GM21528 (cell line): ENCODE measurements around the gene ERBIN.
A peak's percentile ranks its signal among the peaks of the same experiment; 100 is the strongest.
"Not testable (repeated sequence)": the region's sequence is repeated elsewhere in the genome, so short reads cannot be mapped to it uniquely, and the experiment has no call there.

Experiments used
- ATAC-seq: cut with Tn5 transposase; IDR thresholded peaks from one replicate; pipeline ENCODE4 v1.9.1; 2021; ENCODE audit warnings: mild to moderate bottlenecking, moderate library complexity; ENCODE audit not compliant: unreplicated experiment, low FRiP score

Gene ERBIN

DNA sequence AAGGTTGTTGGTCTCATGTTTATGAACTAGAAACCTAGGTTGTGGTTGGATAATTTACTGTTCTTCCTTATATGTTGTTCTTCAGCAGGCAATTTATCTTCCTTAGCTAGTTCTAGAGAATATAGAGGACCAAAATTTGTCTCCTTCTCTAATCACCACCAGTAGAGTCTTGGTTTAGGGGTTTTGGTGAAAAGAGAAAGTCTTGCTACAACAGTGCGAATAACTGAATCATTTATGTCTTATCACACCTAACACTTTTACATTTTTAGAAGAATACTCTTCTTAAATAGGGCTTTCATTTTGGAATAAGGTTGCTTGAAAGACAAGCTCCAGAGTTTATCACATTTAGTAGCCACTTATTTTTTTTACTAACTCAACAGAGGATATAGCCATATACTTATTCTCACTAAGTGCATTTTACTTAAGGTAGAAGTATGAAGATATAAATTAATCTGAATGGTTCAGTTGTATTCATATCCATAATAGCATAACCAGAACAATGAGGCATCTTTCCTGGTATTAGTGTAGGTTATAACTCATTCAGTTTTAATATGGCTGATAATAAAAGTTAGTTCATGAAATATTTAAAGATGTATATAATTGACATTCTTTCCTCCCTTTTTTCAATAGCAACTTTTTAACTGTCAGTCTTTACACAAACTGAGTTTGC is 67.9 kb downstream of the ERBIN start:
- ATAC-seq, result no peak

DNA sequence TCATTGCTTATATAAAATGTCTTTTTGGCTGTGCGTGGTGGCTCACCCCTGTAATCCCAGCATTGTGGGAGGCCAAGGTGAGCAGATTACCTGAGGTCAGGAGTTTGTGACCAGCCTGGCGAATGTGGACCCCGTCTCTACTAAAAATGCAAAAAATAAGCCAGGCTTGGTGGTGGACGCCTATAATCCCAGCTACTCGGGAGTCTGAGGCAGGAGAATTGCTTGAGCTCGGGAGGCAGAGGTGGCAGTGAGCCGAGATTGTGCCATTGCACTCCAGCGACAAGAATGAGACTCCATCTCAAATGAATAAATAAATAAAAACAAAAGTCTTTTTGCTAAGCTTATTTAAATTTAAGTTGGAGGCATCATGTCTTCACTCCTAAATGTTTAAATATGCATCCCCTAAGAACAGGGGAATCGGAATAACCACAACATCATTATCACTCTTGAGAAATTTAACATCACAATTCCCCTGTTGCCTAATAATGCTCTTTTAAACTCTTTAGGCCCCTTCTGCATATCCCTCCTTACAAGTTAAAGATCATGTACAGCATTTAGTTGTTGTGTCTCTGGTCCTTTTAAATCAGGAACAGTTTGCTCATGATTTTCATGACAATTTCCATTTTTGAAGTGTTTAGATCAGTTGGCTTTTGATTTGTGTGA is 72.8 kb downstream of the ERBIN start:
- ATAC-seq, result no peak

DNA sequence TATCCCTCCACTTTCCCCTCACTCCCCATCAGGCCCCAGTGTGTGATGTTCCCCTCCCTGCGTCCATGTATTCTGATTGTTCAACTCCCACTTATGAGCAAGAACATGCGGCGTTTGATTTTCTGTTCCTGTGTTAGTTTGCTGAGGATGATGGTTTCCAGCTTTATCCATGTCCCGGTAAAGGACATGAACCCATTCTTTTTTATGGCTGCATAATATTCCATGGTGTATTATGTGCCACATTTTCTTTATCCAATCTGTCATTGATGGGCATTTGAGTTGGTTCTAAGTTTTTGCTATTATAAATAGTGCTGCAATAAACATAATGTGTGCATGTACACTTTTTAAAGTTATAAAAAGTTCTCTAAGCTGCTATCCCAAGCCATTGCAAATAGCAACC is 75.6 kb downstream of the ERBIN start:
- ATAC-seq, result no peak

DNA sequence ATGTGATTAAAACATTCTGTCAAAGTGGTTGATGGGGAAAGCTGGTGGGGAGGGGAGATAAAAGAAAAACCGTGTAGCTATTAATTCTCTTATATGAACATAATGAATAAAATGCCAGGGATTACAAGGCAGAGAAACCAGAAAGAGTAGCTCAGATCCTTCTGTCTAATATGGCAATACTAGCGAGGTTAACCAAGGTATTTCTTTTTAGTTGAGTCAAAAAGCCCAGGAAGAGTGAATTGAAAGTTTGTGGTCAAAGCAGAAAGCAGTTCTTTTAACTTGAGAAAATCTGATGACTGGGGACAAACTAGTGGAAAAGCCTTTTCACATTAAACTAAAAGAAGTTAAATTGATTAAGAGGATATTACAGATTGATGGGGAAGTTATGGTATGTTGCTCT is 76.0 kb downstream of the ERBIN start:
- no peak for ATAC-seq

DNA sequence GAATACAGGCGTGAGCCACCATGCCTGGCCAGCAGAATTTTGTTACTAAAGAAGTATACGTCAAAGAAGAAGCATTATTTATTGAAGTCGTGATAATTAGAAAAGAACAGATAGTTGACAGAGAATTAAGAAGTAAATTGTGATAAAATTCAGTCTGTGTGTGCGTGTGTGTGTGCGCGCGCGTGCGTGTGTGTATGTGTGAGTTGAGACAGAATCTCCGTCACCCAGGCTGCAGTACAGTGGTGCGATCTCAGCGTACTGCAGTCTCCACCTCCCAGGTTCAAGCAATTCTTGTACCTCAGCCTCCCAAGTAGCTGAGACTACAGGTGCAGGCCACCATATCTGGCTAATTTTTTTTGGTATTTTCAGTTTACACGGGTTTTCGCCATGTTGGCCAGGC is 77.8 kb downstream of the ERBIN start:
- ATAC-seq, result no peak

DNA sequence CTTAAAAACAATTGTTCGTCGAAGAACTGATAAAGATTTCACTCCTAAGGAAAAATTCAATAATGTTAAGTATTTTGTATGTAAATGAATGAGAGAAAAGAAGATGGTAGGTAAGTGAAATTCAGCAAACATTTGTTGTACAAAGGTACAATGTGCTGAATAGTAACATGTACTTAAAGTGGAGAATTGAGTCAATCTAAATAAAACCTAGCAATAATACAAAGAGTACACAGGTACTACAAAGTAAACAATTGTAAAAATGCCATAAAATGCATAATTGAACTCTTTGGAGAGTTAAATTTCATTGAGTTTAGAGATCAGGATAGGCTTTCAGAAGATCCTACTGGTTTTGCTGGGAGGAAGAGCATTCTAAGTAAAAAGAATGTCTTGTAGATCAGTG is 82.9 kb downstream of the ERBIN start:
- ATAC-seq, result no peak

DNA sequence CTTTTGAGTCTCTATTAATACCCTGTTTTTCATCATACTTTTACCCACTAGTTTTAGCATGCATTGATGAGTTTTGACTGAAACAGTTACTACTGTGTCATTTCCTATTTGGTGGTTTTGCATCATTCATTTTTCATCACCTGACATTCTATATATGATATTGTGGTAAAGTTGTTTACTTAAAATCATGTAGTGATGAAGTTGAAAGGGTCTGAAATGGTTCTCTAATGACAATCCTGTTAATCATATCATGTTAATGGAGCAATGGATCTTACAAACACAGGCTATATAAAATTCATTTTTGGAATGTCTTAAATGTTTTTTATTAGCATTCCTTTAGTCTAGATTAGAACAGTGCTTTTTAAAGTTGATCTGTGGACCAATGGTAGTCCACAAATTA is 84.1 kb downstream of the ERBIN start:
- ATAC-seq, result no peak

DNA sequence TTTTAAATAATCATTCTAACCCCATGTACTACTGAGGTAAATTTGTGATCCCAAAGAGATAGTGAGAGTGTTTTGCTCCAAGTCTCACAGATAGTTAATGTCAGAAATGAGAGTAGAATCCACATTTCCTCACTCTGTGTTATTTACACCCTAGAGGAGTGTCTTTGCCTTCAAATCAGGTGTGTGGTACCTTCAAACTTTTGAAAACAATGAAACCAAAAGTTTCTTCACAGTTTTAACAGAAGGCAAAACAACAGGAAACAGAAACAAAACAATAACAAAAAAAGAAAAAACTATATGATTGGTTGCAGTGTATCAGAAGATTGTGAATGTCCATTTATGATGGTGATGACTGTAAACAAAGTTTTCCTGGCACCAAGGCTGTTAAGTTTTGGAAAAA is 85.9 kb downstream of the ERBIN start:
- peak; percentile 49 for ATAC-seq

DNA sequence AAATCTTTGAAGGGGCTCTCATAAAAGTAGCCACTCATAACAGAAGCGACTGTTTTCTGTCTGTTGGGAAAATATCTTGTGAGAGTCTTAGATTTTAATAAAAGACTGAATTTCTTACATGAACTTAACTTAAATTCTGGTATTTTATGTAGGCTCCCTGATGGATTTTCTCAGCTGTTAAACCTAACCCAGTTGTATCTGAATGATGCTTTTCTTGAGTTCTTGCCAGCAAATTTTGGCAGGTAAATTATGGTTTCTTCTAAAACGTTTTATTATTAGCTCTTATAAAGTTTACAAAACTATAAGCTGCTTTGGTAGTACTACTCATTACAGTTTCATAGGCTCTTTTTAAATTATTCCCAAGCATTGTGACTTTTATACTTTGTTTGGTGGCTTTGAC is 87.0 kb downstream of the ERBIN start:
- ATAC-seq, result no peak

DNA sequence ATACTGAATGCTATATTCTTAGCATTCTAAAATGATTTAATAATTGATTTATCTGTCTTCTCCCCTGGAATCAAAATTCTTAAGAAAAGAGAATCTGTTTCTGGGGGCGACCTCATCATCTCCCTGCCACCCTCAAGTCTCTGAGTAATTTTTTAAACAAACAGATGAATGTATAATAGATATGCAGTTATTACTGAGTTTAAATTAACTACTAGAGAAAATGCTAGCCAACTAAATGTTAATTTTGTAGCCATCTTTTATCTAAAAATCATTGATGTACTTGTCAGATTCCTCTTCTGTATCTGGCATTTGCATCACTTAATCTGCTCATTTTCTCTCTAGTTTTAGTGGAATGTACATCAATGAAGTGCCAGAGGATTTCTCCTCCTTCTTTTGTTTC is 87.5 kb downstream of the ERBIN start:
- no peak for ATAC-seq

DNA sequence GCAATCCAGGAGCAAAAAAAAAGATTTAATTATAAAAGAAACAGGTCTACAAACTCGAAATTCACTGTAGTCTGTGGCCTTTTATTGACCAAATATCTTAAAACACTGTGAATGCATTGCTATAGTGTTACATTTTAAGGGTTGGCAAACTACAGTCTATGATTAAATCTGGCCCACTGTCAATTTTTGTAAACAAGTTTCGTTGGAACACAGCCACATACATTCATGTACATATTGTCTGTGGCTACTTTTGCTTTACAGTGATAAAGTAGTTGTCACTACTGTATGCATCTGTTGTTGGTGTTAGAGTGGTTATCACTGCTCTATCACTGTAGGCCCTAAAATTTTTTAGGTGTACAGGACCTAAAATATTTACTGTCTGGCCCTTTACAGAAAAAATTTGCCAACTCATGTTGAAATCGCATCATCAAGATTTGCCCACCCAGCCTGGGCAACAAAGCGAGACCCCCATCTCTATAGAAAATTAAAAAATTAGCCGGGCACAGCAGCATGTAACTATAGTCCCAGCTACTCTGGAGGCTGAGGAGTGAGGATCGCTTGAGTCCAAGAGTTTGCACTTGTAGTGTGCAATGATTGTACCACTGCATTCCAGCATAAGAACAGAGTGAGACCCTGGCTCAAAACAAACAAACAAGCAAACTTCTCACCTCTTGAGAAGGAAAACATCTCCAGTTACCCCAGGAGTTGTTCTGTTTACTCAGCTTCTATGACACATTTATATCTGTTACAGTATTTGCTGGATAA is 89.0 kb downstream of the ERBIN start:
- no peak for ATAC-seq

DNA sequence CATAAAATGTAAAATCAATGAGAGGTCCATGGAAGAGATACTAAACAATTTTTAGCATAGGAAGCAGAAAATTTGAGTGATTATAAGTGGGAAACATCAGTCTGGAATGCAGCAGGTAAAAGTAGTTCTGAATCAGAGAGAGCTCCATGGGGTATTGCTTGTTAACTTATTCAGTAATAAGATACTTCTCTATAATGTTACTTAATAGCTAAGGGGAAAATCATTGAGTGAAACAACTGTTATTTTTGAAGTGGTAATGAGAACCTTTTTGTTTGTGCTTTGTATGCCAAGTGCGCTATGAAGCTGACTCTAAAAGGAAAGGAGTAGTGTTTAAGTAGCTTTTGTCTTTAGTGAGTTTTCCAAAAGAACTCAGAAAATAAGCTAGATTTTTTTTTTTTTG is 95.2 kb downstream of the ERBIN start:
- no peak for ATAC-seq

DNA sequence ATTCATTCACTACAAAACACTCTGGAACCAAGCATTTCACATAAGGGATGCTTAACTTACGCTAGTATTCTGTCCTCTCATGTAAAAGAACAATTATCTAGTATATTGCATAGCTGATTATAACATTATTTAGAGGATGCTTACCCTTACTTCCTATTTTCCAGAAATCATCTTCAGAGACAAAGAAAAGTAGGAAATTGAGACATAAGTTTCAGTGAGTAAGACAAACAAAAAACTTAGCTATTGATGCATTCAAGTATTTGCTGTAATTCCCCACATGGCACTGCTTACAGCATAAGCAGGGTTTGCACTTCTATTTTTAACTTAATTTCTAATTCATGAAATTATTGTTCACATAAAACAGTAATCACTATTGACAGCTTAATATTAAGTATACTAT is 112.9 kb downstream of the ERBIN start:
- no peak for ATAC-seq

DNA sequence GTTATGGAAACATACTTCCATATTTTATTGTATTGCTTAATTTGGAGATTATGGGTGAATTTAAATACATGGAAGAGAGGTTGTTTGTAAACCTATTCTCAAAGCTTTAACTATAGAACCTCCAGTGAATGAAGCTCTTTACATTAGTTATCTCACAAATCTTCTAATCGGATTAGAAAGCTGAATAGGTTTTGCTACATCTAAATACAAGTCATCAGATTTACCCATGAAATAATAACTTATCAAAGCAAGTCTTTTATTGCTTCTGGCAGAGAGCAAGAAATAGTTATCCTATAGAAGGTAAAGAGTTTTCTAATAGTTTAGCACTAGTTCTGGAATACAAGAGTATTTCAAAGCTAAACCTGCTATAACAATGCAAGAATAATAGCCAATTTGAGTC is 113.3 kb downstream of the ERBIN start:
- no peak for ATAC-seq

DNA sequence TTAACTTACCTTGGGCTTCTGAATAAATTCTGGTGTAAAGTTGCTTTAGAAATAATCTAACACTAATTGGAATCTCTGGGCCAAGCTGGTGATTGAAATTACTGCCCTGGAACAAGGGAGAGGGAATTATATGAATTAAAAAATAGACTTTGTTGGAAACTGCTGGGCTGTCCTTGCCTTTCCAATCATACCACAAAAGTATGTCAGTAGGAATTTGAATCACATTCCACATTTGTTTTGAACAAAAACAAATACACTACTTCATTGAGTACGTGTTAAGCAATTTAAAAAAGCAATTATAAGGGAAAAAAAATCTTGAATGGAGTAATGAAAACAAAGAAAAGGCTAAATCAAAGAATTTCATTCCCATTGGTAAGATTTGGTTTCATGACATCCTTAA is 115.3 kb downstream of the ERBIN start:
- no peak for ATAC-seq

DNA sequence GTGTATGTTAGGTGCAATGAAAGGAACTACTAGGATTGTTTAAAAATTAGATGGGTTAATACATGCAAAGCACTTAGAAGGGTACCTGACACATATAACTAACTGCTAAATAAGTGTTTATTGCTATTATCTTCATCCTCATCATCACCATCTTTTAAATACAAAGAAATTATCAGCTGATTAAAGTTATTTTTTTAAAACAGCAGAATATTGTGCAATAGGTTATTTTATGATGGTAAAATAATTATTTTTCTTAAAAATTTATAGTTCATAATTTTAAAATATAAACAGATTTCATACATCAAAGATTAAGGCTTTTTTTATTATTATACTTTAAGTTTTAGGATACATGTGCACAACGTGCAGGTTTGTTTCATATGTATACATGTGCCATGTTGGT is 130.9 kb downstream of the ERBIN start:
- ATAC-seq, result no peak

DNA sequence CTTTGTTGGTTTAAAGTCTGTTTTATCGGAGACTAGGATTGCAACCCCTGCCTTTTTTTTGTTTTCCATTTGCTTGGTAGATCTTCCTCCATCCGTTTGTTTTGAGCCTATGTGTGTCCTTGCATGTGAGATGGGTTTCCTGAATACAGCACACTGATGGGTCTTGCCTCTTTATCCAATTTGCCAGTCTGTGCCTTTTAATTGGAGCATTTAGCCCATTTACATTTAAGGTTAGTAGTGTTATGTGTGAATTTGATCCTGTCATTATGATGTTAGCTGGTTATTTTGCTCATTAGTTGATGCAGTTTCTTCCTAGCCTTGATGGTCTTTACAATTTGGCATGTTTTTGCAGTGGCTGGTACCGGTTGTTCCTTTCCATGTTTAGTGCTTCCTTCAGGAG is 134.9 kb downstream of the ERBIN start:
- not testable (repeated sequence) for ATAC-seq

DNA sequence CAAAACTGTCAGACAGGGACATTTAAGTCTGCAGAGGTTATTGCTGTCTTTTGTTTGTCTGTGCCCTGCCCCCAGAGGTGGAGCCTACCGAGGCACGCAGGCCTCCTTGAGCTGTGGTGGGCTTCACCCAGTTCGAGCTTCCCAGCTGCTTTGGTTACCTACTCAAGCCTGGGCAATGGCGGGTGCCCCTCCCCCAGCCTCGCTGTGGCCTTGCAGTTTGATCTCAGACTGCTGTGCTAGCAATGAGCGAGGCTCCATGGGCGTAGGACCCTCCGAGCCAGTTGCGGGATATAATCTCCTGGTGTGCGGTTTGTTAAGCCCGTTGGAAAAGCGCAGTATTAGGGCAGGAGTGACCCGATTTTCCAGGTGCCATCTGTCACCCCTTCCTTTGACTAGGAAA is 136.7 kb downstream of the ERBIN start:
- ATAC-seq, result not testable (repeated sequence)

DNA sequence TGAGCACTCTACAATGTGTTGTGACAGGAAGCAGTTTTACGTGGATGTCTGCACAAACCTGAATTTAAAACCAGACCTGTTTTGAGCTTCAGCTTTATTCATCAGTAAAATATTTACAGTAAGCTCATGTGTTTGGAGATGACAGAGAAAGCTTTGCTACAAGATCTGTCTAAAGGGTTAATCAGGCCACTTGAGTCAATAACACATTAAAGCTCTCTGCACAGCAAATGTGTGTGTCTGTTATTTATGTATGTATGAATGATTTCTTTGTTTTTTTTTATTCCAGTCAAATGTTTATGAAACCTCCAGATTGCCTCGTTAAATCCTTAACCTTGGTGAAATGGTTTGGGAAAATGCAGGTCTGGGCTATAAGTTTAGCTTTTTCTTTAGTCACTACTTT is 140.5 kb downstream of the ERBIN start:
- no peak for ATAC-seq

DNA sequence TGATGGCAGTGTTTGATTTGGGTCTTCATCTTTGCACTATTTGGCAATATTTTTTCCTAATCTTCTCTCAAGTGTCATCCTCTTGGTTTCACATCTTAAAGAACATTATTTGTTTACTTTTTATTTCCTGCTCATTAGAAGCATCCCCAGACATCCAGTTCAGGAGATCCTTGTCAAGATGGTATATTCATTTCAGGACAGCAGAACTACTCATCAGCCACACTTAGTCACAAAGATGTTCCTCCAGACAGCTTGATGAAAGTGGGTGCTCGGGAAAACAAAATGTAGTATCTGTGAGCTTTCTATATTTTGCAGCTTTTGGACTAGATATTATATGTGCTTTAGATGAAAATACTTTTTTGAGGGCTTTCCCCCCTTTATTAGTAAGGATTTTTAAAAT is 145.7 kb downstream of the ERBIN start:
- no peak for ATAC-seq

DNA sequence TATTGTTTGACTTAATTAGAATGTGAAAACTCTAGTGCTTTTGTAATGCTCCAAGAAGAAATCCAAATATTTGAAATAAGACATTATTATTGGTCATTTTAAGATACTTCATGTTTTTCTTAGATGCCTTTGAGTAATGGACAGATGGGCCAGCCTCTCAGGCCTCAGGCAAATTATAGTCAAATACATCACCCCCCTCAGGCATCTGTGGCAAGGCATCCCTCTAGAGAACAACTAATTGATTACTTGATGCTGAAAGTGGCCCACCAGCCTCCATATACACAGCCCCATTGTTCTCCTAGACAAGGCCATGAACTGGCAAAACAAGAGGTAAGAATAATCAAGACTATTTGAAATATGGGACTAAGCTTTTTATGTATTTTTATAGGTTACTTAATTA is 148.5 kb downstream of the ERBIN start:
- ATAC-seq, result no peak

DNA sequence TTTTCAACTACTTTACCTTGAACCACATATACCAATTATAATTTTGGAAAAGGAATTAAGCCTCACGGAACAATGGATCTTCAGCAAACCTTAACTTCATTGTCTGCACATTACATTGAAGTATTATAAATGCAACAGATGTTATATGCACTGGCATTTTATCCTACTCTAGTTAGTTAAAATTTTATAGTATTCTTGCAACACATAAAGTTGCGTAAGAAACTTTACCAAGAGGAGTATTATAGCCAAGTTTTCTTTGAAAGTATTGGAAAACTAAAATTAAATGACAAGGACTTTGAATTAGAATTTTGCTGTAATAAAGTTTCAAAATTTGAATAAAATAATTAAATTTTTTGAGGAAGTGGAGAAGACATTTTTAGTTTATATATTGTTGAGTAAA is 154.3 kb downstream of the ERBIN start:
- no peak for ATAC-seq
